G401 (cell line): ENCODE results near the gene FOXN4. TPM values are rescaled to one million over a fixed set of nuclear protein-coding genes. Genes with fewer than 3 reads are reported as not detected.
A peak's percentile ranks its signal among the peaks of the same experiment; 100 is the strongest.

Experiments
- DNase-seq: peaks from one replicate; pipeline ENCODE4 v3.0.0-alpha.2; 2015; ENCODE audit warnings: low spot score
- in situ Hi-C: cut with HindIII; loops from 2 replicates; pipeline ENCODE4 v1.10.0; 2016; ENCODE audit warnings: low sequenced_read_pairs, mixed read lengths
- total RNA-seq: library from RNA; depleted of rRNA; stranded (reverse); fragments of >200 nt; shearing (Covaris generic); gene quantifications from 2 replicates; pipeline ENCODE4 v1.2.3, GENCODE V29; 2014

Gene FOXN4
- total RNA-seq, 1 experiment from 2014 or later = 0.78 TPM

- in situ Hi-C loops = no loop called here
- DNase-seq = no peak
Observed at GRCh38 chr12:109309381-109310246, 530 bp upstream of the FOXN4 start.

- DNase-seq = no peak
- in situ Hi-C loops = no loop called here
Observed at GRCh38 chr12:109307051-109307450, 2.0 kb downstream of the FOXN4 start.

GRCh38 chr12:109305547-109305946, 3.5 kb downstream of the FOXN4 start:
- in situ Hi-C loops = no loop called here
- no peak for DNase-seq

GRCh38 chr12:109304485-109304884, 4.6 kb downstream of the FOXN4 start:
- in situ Hi-C loops = no loop called here
- no peak for DNase-seq

GRCh38 chr12:109302770-109303169, 6.3 kb downstream of the FOXN4 start:
- no peak for DNase-seq
- in situ Hi-C loops = no loop called here

GRCh38 chr12:109302358-109302757, 6.7 kb downstream of the FOXN4 start:
- no peak for DNase-seq
- in situ Hi-C loops = no loop called here

GRCh38 chr12:109301643-109302168, 7.4 kb downstream of the FOXN4 start:
- DNase-seq = no peak
- in situ Hi-C loops = no loop called here

- DNase-seq = no peak
- in situ Hi-C loops = no loop called here
Observed at GRCh38 chr12:109299849-109300248, 9.2 kb downstream of the FOXN4 start.

GRCh38 chr12:109296431-109296830, 12.7 kb downstream of the FOXN4 start:
- in situ Hi-C loops = no loop called here
- DNase-seq = no peak

- no peak for DNase-seq
- in situ Hi-C loops = no loop called here
Observed at GRCh38 chr12:109295764-109296425, 13.2 kb downstream of the FOXN4 start.

- DNase-seq = no peak
- in situ Hi-C loops = no loop called here
Observed at GRCh38 chr12:109294286-109294796, 14.7 kb downstream of the FOXN4 start.

- in situ Hi-C loops = no loop called here
- no peak for DNase-seq
Observed at GRCh38 chr12:109293106-109293505, 16.0 kb downstream of the FOXN4 start.

- DNase-seq = no peak
- in situ Hi-C loops = no loop called here
Observed at GRCh38 chr12:109292342-109292711, 16.8 kb downstream of the FOXN4 start.

- in situ Hi-C loops = no loop called here
- peak; percentile 99 for DNase-seq
Observed at GRCh38 chr12:109291521-109292341, 17.4 kb downstream of the FOXN4 start.

- in situ Hi-C loops = no loop called here
- DNase-seq = no peak
Observed at GRCh38 chr12:109291117-109291516, 18.0 kb downstream of the FOXN4 start.

- no peak for DNase-seq
- in situ Hi-C loops = no loop called here
Observed at GRCh38 chr12:109290061-109290460, 19.0 kb downstream of the FOXN4 start.

GRCh38 chr12:109289551-109289950, 19.5 kb downstream of the FOXN4 start:
- in situ Hi-C loops = no loop called here
- peak; percentile 50 for DNase-seq

- DNase-seq = no peak
- in situ Hi-C loops = no loop called here
Observed at GRCh38 chr12:109289004-109289403, 20.1 kb downstream of the FOXN4 start.

- no peak for DNase-seq
- in situ Hi-C loops = no loop called here
Observed at GRCh38 chr12:109288571-109288970, 20.5 kb downstream of the FOXN4 start.
